Testis (tissue), 2 donors: ENCODE results near the gene TMEM209.

ENCODE experiments used
- POLR2A ChIP-seq: fragments of 450-650 bp; IDR thresholded peaks from one replicate; pipeline ENCODE4 v1.6.1; 2017; ENCODE audit warnings: antibody characterized with exemption, mild to moderate bottlenecking, moderate library complexity
- TF ChIP-seq, protein P1 (sequence below), 3 experiments: fragments of 450-650 bp in 2 of 3; fragments of 200-600 bp in 1 of 3; sonication (generic) in 1 of 3; IDR thresholded peaks; one replicate each; pipeline ENCODE4 v1.5.1; 2016 to 2019; ENCODE audit warnings: antibody characterized with exemption in 3 of 3, mild to moderate bottlenecking in 2 of 3, moderate library complexity in 1 of 3

DNA sequence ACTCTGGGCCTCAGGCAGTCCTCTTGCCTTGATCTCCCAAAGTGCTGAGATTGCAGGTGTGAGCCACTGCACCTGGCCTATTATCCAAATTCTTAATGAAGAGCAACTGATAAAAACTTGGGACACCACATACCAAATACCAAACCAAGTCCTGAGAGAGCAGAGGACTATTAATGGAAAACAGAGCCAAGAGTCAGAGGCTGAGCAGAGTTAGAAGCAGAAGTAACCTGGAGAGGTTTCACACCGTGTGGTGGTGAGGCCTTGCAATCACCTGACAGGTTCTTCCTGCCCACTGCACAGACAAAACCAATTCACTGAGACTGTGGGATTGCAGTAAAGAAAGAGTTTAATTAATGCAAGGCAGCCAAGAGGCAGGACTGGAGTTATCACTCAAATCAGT lies 18.4 kb upstream of the TMEM209 start:
- TF ChIP-seq, protein P1, sequence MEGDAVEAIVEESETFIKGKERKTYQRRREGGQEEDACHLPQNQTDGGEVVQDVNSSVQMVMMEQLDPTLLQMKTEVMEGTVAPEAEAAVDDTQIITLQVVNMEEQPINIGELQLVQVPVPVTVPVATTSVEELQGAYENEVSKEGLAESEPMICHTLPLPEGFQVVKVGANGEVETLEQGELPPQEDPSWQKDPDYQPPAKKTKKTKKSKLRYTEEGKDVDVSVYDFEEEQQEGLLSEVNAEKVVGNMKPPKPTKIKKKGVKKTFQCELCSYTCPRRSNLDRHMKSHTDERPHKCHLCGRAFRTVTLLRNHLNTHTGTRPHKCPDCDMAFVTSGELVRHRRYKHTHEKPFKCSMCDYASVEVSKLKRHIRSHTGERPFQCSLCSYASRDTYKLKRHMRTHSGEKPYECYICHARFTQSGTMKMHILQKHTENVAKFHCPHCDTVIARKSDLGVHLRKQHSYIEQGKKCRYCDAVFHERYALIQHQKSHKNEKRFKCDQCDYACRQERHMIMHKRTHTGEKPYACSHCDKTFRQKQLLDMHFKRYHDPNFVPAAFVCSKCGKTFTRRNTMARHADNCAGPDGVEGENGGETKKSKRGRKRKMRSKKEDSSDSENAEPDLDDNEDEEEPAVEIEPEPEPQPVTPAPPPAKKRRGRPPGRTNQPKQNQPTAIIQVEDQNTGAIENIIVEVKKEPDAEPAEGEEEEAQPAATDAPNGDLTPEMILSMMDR (IDR thresholded peaks at IDR 0.05), result no peak
- TF ChIP-seq POLR2A, result no peak
